Mammary microvascular endothelial cell (primary cell): ENCODE measurements around the gene SNRPA1. TPM values are rescaled to one million over a fixed set of nuclear protein-coding genes. Genes with fewer than 3 reads are reported as not detected.

ENCODE experiments used
- total RNA-seq: library from RNA; depleted of rRNA; stranded (reverse); fragments of >200 nt; gene quantifications from 2 replicates; pipeline ENCODE4 v1.2.3, GENCODE V29; 2015

Gene SNRPA1
- 65.8 and 70.2 TPM in 2 replicates for total RNA-seq

DNA sequence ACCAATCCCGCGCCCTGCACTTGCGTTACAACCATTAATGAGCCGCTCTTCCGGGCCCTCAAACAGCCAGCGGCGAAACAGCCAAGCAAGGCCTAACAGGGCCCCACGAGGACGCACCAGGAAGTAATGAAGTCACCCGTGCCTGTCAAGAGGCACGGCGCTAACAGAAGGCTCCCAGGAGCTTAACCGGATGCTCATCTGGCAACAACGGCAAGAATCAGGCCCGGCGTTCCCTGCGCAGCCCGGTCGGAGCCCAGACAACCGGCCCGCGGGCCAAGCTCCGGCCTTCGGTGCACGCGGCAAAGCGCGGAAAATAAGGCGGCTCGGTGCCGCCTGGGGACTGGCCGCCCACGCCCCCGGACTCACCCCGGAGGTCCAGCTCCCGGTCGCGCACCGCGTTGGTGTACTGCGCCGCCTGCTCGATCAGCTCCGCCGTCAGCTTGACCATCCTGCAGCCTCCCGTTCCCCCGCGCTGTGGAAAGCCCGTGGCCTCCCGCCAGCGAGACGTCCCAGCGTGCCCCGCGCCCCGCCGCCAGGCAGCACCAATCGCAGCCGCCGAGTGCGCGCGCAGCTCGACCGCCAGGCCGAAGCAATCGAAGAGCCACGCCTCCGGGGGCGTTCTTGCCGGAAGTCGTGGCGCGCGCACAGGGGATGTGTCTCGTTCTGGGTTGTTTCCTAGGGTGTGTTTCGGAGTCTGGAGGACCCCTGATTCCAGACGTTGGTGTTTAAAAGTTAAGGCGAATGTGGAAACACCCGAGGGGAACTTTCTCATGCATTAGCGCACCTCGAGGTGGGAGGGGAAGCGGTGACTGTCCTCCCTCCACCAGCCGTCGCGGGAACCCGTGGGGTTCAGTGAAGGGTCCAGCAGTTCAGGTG, at the start of gene SNRPA1:
Gene SNRPA1 (minus strand): TSS at position 518 of the 876 bp plus-strand sequence. CDS start 70 bp downstream, at position 448.

GRCh38 chr15:101277038-101277822, 17.8 kb downstream of the SNRPA1 start, which contains the start of gene SELENOS:
Gene SELENOS (minus strand): TSS chr15:101277485. CDS start chr15:101277417, 68 bp downstream.

DNA sequence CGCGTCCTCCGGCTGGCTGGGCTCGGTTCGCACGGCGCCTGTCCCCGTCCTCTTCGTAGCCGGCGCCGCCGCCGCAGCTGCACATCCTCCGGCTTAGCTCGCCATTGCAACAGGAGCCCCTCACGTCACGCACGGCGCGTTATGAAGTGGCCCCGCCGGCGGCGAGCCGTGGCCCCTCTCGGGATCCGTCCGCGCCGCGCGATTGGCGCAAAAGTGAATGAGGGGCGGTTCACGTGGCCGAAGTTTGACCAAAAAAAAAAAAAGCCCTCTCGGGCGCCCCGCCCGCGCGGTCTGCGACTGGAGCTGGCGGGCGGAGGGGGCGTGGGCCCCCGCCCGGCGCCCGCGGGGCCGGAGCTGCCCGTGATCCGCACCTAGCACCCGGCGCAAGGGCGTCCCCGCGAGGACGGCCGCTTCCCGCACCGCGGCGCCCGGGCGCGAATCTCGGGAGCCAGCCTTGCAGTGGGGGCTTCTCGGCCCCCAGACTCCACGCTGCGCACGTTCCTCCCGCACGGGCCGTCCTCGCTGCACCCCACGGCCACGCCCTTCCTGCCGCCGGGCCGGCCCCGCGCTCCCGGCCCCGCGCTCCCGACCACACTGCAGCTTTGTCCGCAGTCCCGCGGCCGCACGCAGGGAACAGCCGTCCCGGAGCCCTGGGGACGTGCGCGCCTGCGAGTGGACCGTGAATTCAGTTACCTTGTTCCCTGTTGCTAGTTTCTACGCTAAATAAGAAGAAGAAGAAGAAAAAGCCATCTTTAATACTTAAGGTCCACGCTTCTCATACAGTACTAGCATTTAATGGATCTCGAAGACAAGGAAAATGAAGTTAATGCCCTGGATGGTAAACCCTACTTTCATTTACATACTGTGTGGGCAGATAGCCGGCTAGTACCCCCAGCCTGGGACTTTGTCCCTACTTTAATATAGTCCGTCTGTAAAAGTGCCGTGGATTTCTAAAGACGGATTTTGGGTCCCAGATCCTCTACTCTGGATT, 42.9 kb downstream of the SNRPA1 start, which contains the start of gene CHSY1:
Gene CHSY1 (minus strand): TSS at position 219 of the 991 bp plus-strand sequence. CDS start 592 bp downstream, outside the sequence.

Other genes starting within 250 kb of the SNRPA1 start
- gene CHSY1, start 43.2 kb downstream of the SNRPA1 start, total RNA-seq = 26.8 and 29.9 TPM in 2 replicates
- 66.4 and 69.0 TPM in 2 replicates for gene SELENOS, start 17.8 kb downstream of the SNRPA1 start, total RNA-seq
- gene PCSK6, start 194.5 kb upstream of the SNRPA1 start, total RNA-seq = 4.3 and 6.0 TPM in 2 replicates